D721Med (cell line): Measurements from ENCODE around the gene SLC9A9.

Source experiments
- DNase-seq: peaks from one replicate; pipeline ENCODE4 v3.0.0; 2011; ENCODE audit warnings: low spot score; ENCODE audit not compliant: insufficient read length
- FAIRE-seq: peaks from 2 replicates; lab custom pipeline; 2011; peaks lifted over from hg19 to GRCh38; lab: Jason Lieb, UNC
- CTCF ChIP-seq: IDR thresholded peaks from 2 replicates; pipeline ENCODE4 v1.5.1; 2012; ENCODE audit warnings: mild to moderate bottlenecking, control low read depth; ENCODE audit not compliant: insufficient read depth; ENCODE audit errors: missing control alignments

Gene SLC9A9

GRCh38 chr3:143847787-143848631 lies at the start of gene SLC9A9:
TSS of gene SLC9A9 (minus strand) at chr3:143848468. CDS start at chr3:143848322, 146 bp downstream.
- no peak for FAIRE-seq
- DNase-seq, result no peak
- TF ChIP-seq CTCF, result no peak

- FAIRE-seq (no peak), DNase-seq (no peak)
- no peak for TF ChIP-seq CTCF
These were observed 49.5 kb upstream of the SLC9A9 start for GRCh38 chr3:143897576-143898295.

GRCh38 chr3:143896486-143896885 lies 48.2 kb upstream of the SLC9A9 start:
- DNase-seq, result no peak
- TF ChIP-seq CTCF, result no peak
- no peak for FAIRE-seq

- FAIRE-seq (no peak), DNase-seq (no peak)
- TF ChIP-seq CTCF, result peak; percentile 33
These were observed 47.5 kb upstream of the SLC9A9 start for GRCh38 chr3:143895805-143896204.

- TF ChIP-seq CTCF, result no peak
- FAIRE-seq (no peak), DNase-seq (no peak)
These were observed 40.6 kb upstream of the SLC9A9 start for GRCh38 chr3:143888846-143889245.

- no peak for TF ChIP-seq CTCF
- no peak for DNase-seq
- no peak for FAIRE-seq
These were observed 39.9 kb upstream of the SLC9A9 start for GRCh38 chr3:143888166-143888565.

- no peak for DNase-seq
- TF ChIP-seq CTCF, result peak; percentile 69
- FAIRE-seq, result no peak
These were observed 37.6 kb upstream of the SLC9A9 start for GRCh38 chr3:143885780-143886427.
